H9 (cell line): ENCODE results near the gene FUCA1. TPM values are rescaled to one million over a fixed set of nuclear protein-coding genes. Genes with fewer than 3 reads are reported as not detected.

ENCODE experiments used
- DNase-seq: peaks from one replicate; pipeline ENCODE4 v3.0.0-alpha.2; 2017
- H2AFZ ChIP-seq: one replicate; pipeline ENCODE4 v1.6.1; 2013; ENCODE audit warnings: mild to moderate bottlenecking, low read length, control low read depth, moderate library complexity
- H2AK5ac ChIP-seq: 2 replicates; pipeline ENCODE4 v1.6.1; 2013; ENCODE audit warnings: low read length, control low read depth, mixed read lengths; ENCODE audit not compliant: insufficient read length
- H2BK120ac ChIP-seq: one replicate; pipeline ENCODE4 v1.6.1; 2013; ENCODE audit warnings: low read depth, mild to moderate bottlenecking, low read length, control low read depth, inconsistent platforms; ENCODE audit not compliant: poor library complexity, severe bottlenecking
- H2BK12ac ChIP-seq: 2 replicates; pipeline ENCODE4 v1.6.1; 2013; ENCODE audit warnings: low read length, control low read depth, mixed read lengths, low read depth; ENCODE audit not compliant: insufficient read length
- H2BK15ac ChIP-seq: 2 replicates; pipeline ENCODE4 v1.6.1; 2013; ENCODE audit warnings: low read depth, low read length, control low read depth
- H2BK20ac ChIP-seq: one replicate; pipeline ENCODE4 v1.6.1; 2013; ENCODE audit warnings: low read depth, mild to moderate bottlenecking, low read length, control low read depth, inconsistent platforms; ENCODE audit not compliant: poor library complexity, severe bottlenecking
- H2BK5ac ChIP-seq: 2 replicates; pipeline ENCODE4 v1.6.1; 2013; ENCODE audit warnings: low read length, control low read depth, mixed read lengths; ENCODE audit not compliant: insufficient read length
- H3K14ac ChIP-seq: 2 replicates; pipeline ENCODE4 v1.6.1; 2013; ENCODE audit warnings: low read length, control low read depth; ENCODE audit not compliant: insufficient read depth
- H3K18ac ChIP-seq: 2 replicates; pipeline ENCODE4 v1.6.1; 2013; ENCODE audit warnings: low read depth, mild to moderate bottlenecking, mixed read lengths, low read length, control low read depth; ENCODE audit not compliant: insufficient read length
- H3K23ac ChIP-seq: 2 replicates; pipeline ENCODE4 v1.6.1; 2013; ENCODE audit warnings: low read length, control low read depth, mixed read lengths, low read depth; ENCODE audit not compliant: insufficient read length
- H3K23me2 ChIP-seq: 2 replicates; pipeline ENCODE4 v1.6.1; 2013; ENCODE audit warnings: low read depth, mild to moderate bottlenecking, mixed read lengths, low read length, control low read depth; ENCODE audit not compliant: insufficient read length, poor library complexity, severe bottlenecking
- H3K27ac ChIP-seq: 2 replicates; pipeline ENCODE4 v1.5.1; 2013; ENCODE audit warnings: low read length, control low read depth, mixed read lengths, low read depth; ENCODE audit not compliant: insufficient read length
- H3K27me3 ChIP-seq: 2 replicates; pipeline ENCODE4 v1.6.1; 2013; ENCODE audit warnings: low read length, control low read depth, inconsistent platforms; ENCODE audit not compliant: insufficient read depth
- H3K4ac ChIP-seq: 2 replicates; pipeline ENCODE4 v1.6.1; 2013; ENCODE audit warnings: low read depth, mild to moderate bottlenecking, control low read depth, inconsistent platforms, low read length, moderate library complexity
- H3K4me1 ChIP-seq: 2 replicates; pipeline ENCODE4 v1.6.1; 2013; ENCODE audit warnings: low read length, control low read depth, inconsistent platforms; ENCODE audit not compliant: insufficient read depth
- H3K4me2 ChIP-seq: 2 replicates; pipeline ENCODE4 v1.6.1; 2013; ENCODE audit warnings: low read length, control low read depth, mixed read lengths; ENCODE audit not compliant: insufficient read length, insufficient read depth
- H3K56ac ChIP-seq: 2 replicates; pipeline ENCODE4 v1.6.1; 2013; ENCODE audit warnings: low read depth, mild to moderate bottlenecking, mixed read lengths, low read length, control low read depth; ENCODE audit not compliant: insufficient read length
- H3K79me1 ChIP-seq: 2 replicates; pipeline ENCODE4 v1.6.1; 2013; ENCODE audit warnings: low read depth, mild to moderate bottlenecking, moderate library complexity, low read length, control low read depth, inconsistent platforms; ENCODE audit not compliant: insufficient read depth, poor library complexity, severe bottlenecking
- H3K79me2 ChIP-seq: 2 replicates; pipeline ENCODE4 v1.6.1; 2013; ENCODE audit warnings: low read length, control low read depth, inconsistent platforms; ENCODE audit not compliant: insufficient read depth
- H3K9ac ChIP-seq: 2 replicates; pipeline ENCODE4 v1.6.1; 2013; ENCODE audit warnings: low read length, control low read depth, mixed read lengths; ENCODE audit not compliant: insufficient read length; ENCODE audit errors: extremely low read depth
- H3K9me3 ChIP-seq: one replicate; pipeline ENCODE4 v1.6.1; 2013; ENCODE audit warnings: low read depth, low read length, inconsistent platforms; ENCODE audit not compliant: control insufficient read depth
- H3T11ph ChIP-seq: one replicate; pipeline ENCODE4 v1.6.1; 2013; ENCODE audit warnings: mild to moderate bottlenecking, low read length, control low read depth, inconsistent platforms
- H4K20me1 ChIP-seq: one replicate; pipeline ENCODE4 v1.6.1; 2013; ENCODE audit not compliant: control insufficient read depth, insufficient read length, insufficient read depth
- H4K5ac ChIP-seq: 2 replicates; pipeline ENCODE4 v1.6.1; 2013; ENCODE audit warnings: low read depth, mild to moderate bottlenecking, mixed read lengths, low read length, control low read depth; ENCODE audit not compliant: insufficient read length
- H4K8ac ChIP-seq: replicated peaks from 2 replicates; pipeline ENCODE4 v1.6.1; 2013; ENCODE audit warnings: low read length, control low read depth, mixed read lengths, low read depth; ENCODE audit not compliant: insufficient read length
- H4K91ac ChIP-seq: 2 replicates; pipeline ENCODE4 v1.6.1; 2013; ENCODE audit warnings: low read depth, mild to moderate bottlenecking, moderate library complexity, mixed read lengths, low read length, control low read depth; ENCODE audit not compliant: insufficient read length
- H3K27ac Mint-ChIP-seq, 3 experiments: 2 replicates in 2 of 3; 3 replicates in 1 of 3; pipeline ENCODE4 v1.8.0; 2020 to 2021; ENCODE audit warnings: mixed read lengths in 3 of 3, mild to moderate bottlenecking in 1 of 3, moderate library complexity in 1 of 3
- H3K27me3 Mint-ChIP-seq: 2 replicates; pipeline ENCODE4 v1.8.0; 2021; ENCODE audit warnings: low read depth, mild to moderate bottlenecking, moderate library complexity, mixed read lengths
- H3K36me3 Mint-ChIP-seq, 3 experiments: 2 replicates in 2 of 3; 3 replicates in 1 of 3; pipeline ENCODE4 v1.8.0; 2020 to 2021; ENCODE audit warnings: low read depth in 3 of 3, mixed read lengths in 3 of 3; ENCODE audit not compliant: insufficient read depth in 1 of 3
- H3K4me1 Mint-ChIP-seq, 2 experiments: 2 replicates each; pipeline ENCODE4 v1.8.0; 2020; ENCODE audit warnings: mixed read lengths in 2 of 2
- H3K4me3 Mint-ChIP-seq, 2 experiments: 2 replicates in 1 of 2; 3 replicates in 1 of 2; pipeline ENCODE4 v1.8.0; 2020 to 2021; ENCODE audit warnings: mild to moderate bottlenecking in 2 of 2, mixed read lengths in 2 of 2, moderate library complexity in 1 of 2
- H3K9me3 Mint-ChIP-seq, 2 experiments: 2 replicates in 1 of 2; 3 replicates in 1 of 2; pipeline ENCODE4 v1.8.0; 2020; ENCODE audit warnings: mild to moderate bottlenecking in 2 of 2, mixed read lengths in 2 of 2, moderate library complexity in 1 of 2
- CTCF ChIP-seq: fragments of 200-600 bp; sonication (generic); conservative IDR thresholded peaks from 3 replicates; pipeline ENCODE4 v1.8.0; 2021; ENCODE audit warnings: antibody characterized with exemption, mild to moderate bottlenecking
- WGBS: extraction: QIAGEN DNeasy Blood & Tissue Kit; methylation state at CpG from one replicate; pipeline ENCODE4 v1.1.7; 2013; ENCODE audit warnings: missing lambda C conversion rate, low lambda C conversion rate, mixed read lengths; ENCODE audit not compliant: insufficient read length; ENCODE audit errors: extremely low coverage; 5-methylcytosine and 5-hydroxymethylcytosine counted together
- total RNA-seq: library from RNA; stranded (reverse); gene quantifications from 2 replicates; pipeline ENCODE4 v1.2.1, GENCODE V29; 2021

Gene FUCA1
- total RNA-seq, 1 experiment from 2014 or later, result 9.1 TPM

GRCh38 chr1:23800400-23801337, 67.4 kb downstream of the FUCA1 start, which contains the start of gene GALE:
Gene GALE (minus strand): TSS chr1:23800754. CDS start chr1:23799007, 1,747 bp downstream.
- no peaks in the 10 kb centered on the region; the same call in 1 of the 2 replicates for H3K4me1 ChIP-seq
- no peak within 1 kb of the TSS for H2AK5ac ChIP-seq
- H3K23ac ChIP-seq, result no peak within 1 kb of the TSS
- peaks cover 2 to 26% (median 16%) of the 10 kb centered on the region in 3 experiments; a peak in 5 of 7 replicates for H3K36me3 Mint-ChIP-seq
- no peak within 1 kb of the TSS for H4K8ac ChIP-seq
- H3K4me1 Mint-ChIP-seq, result peaks cover 9 to 11% of the 10 kb centered on the region in 2 experiments
- H3T11ph ChIP-seq, result no peak within 1 kb of the TSS
- H3K27me3 ChIP-seq, result no peaks in the 10 kb centered on the region
- no peak within 1 kb of the TSS for H2AFZ ChIP-seq
- peak; percentile 90 for DNase-seq
- peaks cover 11% of the 10 kb centered on the region for H3K23me2 ChIP-seq
- H3K9me3 ChIP-seq, result no peaks in the 10 kb centered on the region
- H4K91ac ChIP-seq, result no peak within 1 kb of the TSS
- peaks cover 8% of the 10 kb centered on the region for H3K27me3 Mint-ChIP-seq
- H3K18ac ChIP-seq, result peak within 1 kb of the TSS; percentile 18
- H2BK20ac ChIP-seq, result no peak within 1 kb of the TSS
- no peaks in the 10 kb centered on the region for H4K20me1 ChIP-seq
- no peak within 1 kb of the TSS for H3K56ac ChIP-seq
- no peak within 1 kb of the TSS for H2BK120ac ChIP-seq
- H2BK15ac ChIP-seq, result no peak within 1 kb of the TSS
- no peaks in the 10 kb centered on the region for H3K79me1 ChIP-seq
- peak within 1 kb of the TSS; percentile 36 for H3K9ac ChIP-seq
- peak within 1 kb of the TSS; percentile 85 for H3K4me2 ChIP-seq
- H3K27ac Mint-ChIP-seq, result peak within 1 kb of the TSS in 2 of 3 experiments; percentile 41 to 99; a peak in 3 of 7 replicates
- H3K14ac ChIP-seq, result peak within 1 kb of the TSS; percentile 44
- no peaks in the 10 kb centered on the region for H3K79me2 ChIP-seq
- no peak within 1 kb of the TSS for H2BK5ac ChIP-seq
- no peaks in the 10 kb centered on the region for H3K9me3 Mint-ChIP-seq
- H3K4me3 Mint-ChIP-seq, result peak within 1 kb of the TSS; percentile 90 to 91
- WGBS, result no CpG with 5 or more reads among the region's 82 CpGs
- no peak for TF ChIP-seq CTCF
- no peak within 1 kb of the TSS for H3K4ac ChIP-seq
- H2BK12ac ChIP-seq, result no peak within 1 kb of the TSS
- no peak within 1 kb of the TSS for H4K5ac ChIP-seq
- no peak within 1 kb of the TSS for H3K27ac ChIP-seq
